ENCODE data around the gene MEI1. TPM values are rescaled to one million over a fixed set of nuclear protein-coding genes. Genes with fewer than 3 reads are reported as not detected.
A peak's percentile ranks its signal among the peaks of the same experiment; 100 is the strongest.

MEI1 gene
- total RNA-seq = 10 to 100 TPM in 1 of 3 donors, 1 to 10 TPM in 2; 1.3 to 12.1 (median 4.3) TPM

- Histone ChIP-seq H3K36me3 (no peaks in the 10 kb centered on the region), H3K4me1 (peaks cover 4 to 16% of the 10 kb centered on the region in 2 donors), H3K27me3 (no peaks in the 10 kb centered on the region), H3K9me3 (no peaks in the 10 kb centered on the region), H3K4me3 (peak within 1 kb of the TSS in 2 of 3 donors; percentile 20 to 57), H3K27ac (no peak within 1 kb of the TSS)
- TF ChIP-seq POLR2A (IDR thresholded peaks at IDR 0.05) (no peak), POLR2AphosphoS5 (IDR thresholded peaks at IDR 0.05) (no peak), CTCF (IDR thresholded peaks at IDR 0.05) (no peak)
- intact Hi-C loops (cut with DNase I; ENCODE audit: low total_unique reads) = no loop called here
- peak; percentile 44 to 79 for DNase-seq (ENCODE audit: low spot score in 2 of 2)
Measured at GRCh38 chr22:41699264-41700107, at the start of gene MEI1. TSS of gene MEI1 (plus strand) at chr22:41699503. CDS start at chr22:41699539, 36 bp downstream.

GRCh38 chr22:41650229-41650628, 49.1 kb upstream of the MEI1 start:
- Histone ChIP-seq H3K27ac (no peak overlapping the region), H3K4me3 (no peak overlapping the region), H3K4me1 (no peaks in the 10 kb centered on the region), H3K9me3 (no peaks in the 10 kb centered on the region), H3K27me3 (no peaks in the 10 kb centered on the region), H3K36me3 (peaks cover 7% of the 10 kb centered on the region)
- DNase-seq (ENCODE audit: low spot score in 2 of 2) = no peak
- TF ChIP-seq POLR2A (IDR thresholded peaks at IDR 0.05) (no peak), POLR2AphosphoS5 (IDR thresholded peaks at IDR 0.05) (no peak), CTCF (IDR thresholded peaks at IDR 0.05) (no peak)
- intact Hi-C loops (cut with DNase I; ENCODE audit: low total_unique reads) = no loop called here

- H3K9me3 ChIP-seq = no peaks in the 10 kb centered on the region
- H3K27me3 ChIP-seq = no peaks in the 10 kb centered on the region
- H3K4me1 ChIP-seq = no peaks in the 10 kb centered on the region
- TF ChIP-seq POLR2AphosphoS5 (IDR thresholded peaks at IDR 0.05) (no peak), POLR2A (IDR thresholded peaks at IDR 0.05) (no peak), CTCF (IDR thresholded peaks at IDR 0.05) (no peak)
- peaks cover 7% of the 10 kb centered on the region for H3K36me3 ChIP-seq
- no peak overlapping the region for H3K4me3 ChIP-seq
- H3K27ac ChIP-seq = no peak overlapping the region
- intact Hi-C loops (cut with DNase I; ENCODE audit: low total_unique reads) = no loop called here
- DNase-seq (ENCODE audit: low spot score in 2 of 2) = no peak
Measured at GRCh38 chr22:41650821-41651220, 48.5 kb upstream of the MEI1 start.

GRCh38 chr22:41654322-41654721, 45.0 kb upstream of the MEI1 start:
- no peak for DNase-seq (ENCODE audit: low spot score in 2 of 2)
- Histone ChIP-seq H3K9me3 (no peaks in the 10 kb centered on the region), H3K4me1 (no peaks in the 10 kb centered on the region), H3K36me3 (peaks cover 7% of the 10 kb centered on the region), H3K27ac (no peak overlapping the region), H3K27me3 (no peaks in the 10 kb centered on the region), H3K4me3 (no peak overlapping the region)
- TF ChIP-seq POLR2A (IDR thresholded peaks at IDR 0.05) (no peak), CTCF (IDR thresholded peaks at IDR 0.05) (no peak), POLR2AphosphoS5 (IDR thresholded peaks at IDR 0.05) (no peak)
- intact Hi-C loops (cut with DNase I; ENCODE audit: low total_unique reads) = no loop called here

- Histone ChIP-seq H3K4me1 (no peaks in the 10 kb centered on the region), H3K27ac (no peak overlapping the region), H3K9me3 (no peaks in the 10 kb centered on the region), H3K4me3 (no peak overlapping the region), H3K36me3 (peaks cover 20% of the 10 kb centered on the region), H3K27me3 (no peaks in the 10 kb centered on the region)
- DNase-seq (ENCODE audit: low spot score in 2 of 2) = no peak
- no peak for TF ChIP-seq POLR2A (IDR thresholded peaks at IDR 0.05)
- no peak for TF ChIP-seq POLR2AphosphoS5 (IDR thresholded peaks at IDR 0.05)
- TF ChIP-seq CTCF (IDR thresholded peaks at IDR 0.05) = no peak
- intact Hi-C loops (cut with DNase I; ENCODE audit: low total_unique reads) = no loop called here
Measured at GRCh38 chr22:41656556-41656955, 42.7 kb upstream of the MEI1 start.
